Kidney glomerular epithelial cell (primary cell): Measurements from ENCODE around the gene CASP3.
"Not testable (repeated sequence)": the region's sequence is repeated elsewhere in the genome, so short reads cannot be mapped to it uniquely, and the experiment has no call there.

ENCODE experiments used
- DNase-seq: peaks from one replicate; lab custom pipeline; 2025; lab: John Stamatoyannopoulos, UW

Gene CASP3

DNA sequence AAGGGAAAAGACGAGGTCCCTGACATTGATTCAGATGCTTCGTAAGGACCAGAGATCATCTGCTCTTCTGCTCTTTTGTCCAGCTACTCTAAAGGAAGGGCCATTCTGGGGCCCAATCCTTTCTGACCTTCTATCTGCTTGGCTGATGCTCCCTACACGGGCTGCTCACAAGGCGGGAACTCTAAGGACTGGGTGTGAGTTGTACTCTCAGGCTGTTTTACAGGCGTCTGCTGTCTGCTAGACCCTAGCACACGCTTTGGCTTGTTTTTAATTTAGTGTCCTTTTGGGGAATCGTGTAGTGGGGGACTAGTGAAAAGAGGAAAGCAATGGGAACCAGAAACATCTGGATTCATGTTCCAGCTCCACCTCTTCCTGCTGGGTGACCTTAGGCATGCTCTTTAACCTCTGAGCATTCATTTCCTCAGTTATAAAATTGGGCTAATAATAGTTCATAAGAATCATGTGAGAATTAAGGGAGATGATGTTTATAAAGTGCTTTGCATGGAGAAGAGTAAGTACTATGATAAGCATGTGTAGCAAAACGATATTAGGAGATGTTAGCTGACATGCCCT is 53.1 kb downstream of the CASP3 start:
- no peak for DNase-seq

- no peak for DNase-seq
Measured at GRCh38 chr4:184595430-184595829, 53.8 kb downstream of the CASP3 start.

DNA sequence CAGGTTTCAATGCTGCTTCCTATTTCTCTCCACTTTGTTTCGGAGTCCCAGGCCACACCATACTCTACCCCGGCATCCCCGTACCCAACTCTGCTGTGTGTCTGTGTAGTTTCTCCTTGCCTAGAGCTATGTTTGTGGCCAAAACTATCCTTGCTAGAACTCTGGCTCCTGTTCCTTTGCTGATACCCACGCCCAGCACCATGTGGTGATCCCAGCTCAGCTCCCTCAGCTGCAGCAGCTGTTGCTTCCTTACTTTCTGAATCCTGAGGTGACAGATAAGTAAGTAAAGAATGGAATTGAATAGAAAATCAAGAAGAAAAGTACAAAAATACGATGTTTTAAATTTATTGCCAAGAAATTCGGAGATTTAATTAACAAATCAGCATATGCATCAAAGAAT is 55.8 kb downstream of the CASP3 start:
- DNase-seq, result no peak

DNA sequence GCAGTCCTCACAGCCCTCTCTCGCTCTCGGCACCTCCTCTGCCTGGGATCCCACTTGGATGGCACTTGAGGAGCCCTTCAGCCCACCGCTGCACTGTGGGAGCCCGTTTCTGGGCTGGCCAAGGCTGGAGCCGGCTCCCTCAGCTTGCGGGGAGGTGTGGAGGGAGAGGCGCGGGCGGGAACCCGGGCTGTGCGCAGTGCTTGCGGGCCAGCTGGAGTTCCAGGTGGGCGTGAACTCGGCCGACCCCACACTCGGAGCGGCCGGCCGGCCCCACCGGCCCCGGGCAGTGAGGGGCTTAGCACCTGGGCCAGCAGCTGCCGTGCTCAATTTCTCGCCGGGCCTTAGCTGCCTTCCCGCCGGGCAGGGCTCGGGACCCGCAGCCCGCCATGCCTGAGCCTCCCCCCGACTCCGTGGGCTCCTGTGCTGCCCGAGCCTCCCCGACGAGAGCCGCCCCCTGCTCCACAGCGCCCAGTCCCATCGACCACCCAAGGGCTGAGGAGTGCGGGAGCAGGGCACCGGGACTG is 57.4 kb downstream of the CASP3 start:
- not testable (repeated sequence) for DNase-seq

DNA sequence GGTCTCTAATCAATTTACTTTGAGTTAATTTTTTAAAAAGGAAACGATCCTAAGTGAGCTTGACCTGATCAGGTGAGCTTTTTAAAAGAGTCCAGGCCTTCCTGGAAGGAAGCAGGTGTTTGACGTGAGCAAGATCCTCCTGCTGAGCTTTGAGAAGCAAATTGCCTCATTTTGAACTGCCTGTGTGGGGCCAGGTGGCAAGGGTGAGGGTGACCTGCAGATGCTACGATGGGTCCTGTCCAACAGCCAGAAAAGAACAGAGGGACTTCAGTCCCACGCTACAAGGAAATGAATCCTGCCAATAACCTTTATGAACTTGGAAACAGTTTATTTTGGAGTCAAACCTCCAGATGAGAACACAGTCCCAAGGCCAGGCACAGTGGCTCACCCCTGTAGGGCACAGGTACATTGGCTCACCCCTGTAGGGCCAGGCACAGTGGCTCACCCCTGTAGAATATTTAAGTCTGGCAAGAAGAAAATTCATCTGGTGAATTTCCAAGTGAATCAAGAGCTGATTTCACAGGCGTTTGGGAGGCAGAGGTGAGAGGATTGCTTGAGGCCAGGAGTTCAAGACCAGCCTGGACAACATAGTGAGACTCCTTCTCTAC is 58.1 kb downstream of the CASP3 start:
- no peak for DNase-seq

- no peak for DNase-seq
Measured at GRCh38 chr4:184590196-184590595, 59.1 kb downstream of the CASP3 start.

- DNase-seq, result no peak
Measured at GRCh38 chr4:184588893-184589292, 60.4 kb downstream of the CASP3 start.

- DNase-seq, result no peak
Measured at GRCh38 chr4:184587701-184588100, 61.5 kb downstream of the CASP3 start.

- DNase-seq, result no peak
Measured at GRCh38 chr4:184587221-184587620, 62.0 kb downstream of the CASP3 start.

GRCh38 chr4:184583738-184584502 is 65.3 kb downstream of the CASP3 start:
- no peak for DNase-seq
